Activated T-cell treated with anti-CD3 and anti-CD28 coated beads, Interleukin-2, amount 50 U/mL, for 1 hour (primary cell): ENCODE measurements around the gene GALNT10.

ENCODE experiments used
- DNase-seq: peaks from one replicate; pipeline ENCODE4 v3.0.0-alpha.2; 2020

Gene GALNT10

GRCh38 chr5:154269414-154269813 is 78.9 kb downstream of the GALNT10 start:
- DNase-seq, result no peak

- DNase-seq, result no peak
These were observed 80.9 kb downstream of the GALNT10 start for GRCh38 chr5:154271466-154271865.

GRCh38 chr5:154271936-154272514 is 81.5 kb downstream of the GALNT10 start:
- no peak for DNase-seq

GRCh38 chr5:154273028-154273617 is 82.6 kb downstream of the GALNT10 start:
- no peak for DNase-seq

GRCh38 chr5:154273963-154274827 is 83.7 kb downstream of the GALNT10 start:
- DNase-seq, result no peak

GRCh38 chr5:154274828-154275185 is 84.3 kb downstream of the GALNT10 start:
- DNase-seq, result no peak

GRCh38 chr5:154275566-154275965 is 85.0 kb downstream of the GALNT10 start:
- DNase-seq, result no peak

GRCh38 chr5:154276261-154276972 is 85.9 kb downstream of the GALNT10 start:
- no peak for DNase-seq

- DNase-seq, result no peak
These were observed 86.4 kb downstream of the GALNT10 start for GRCh38 chr5:154276973-154277331.

- DNase-seq, result no peak
These were observed 87.0 kb downstream of the GALNT10 start for GRCh38 chr5:154277499-154277898.

GRCh38 chr5:154278186-154278585 is 87.7 kb downstream of the GALNT10 start:
- no peak for DNase-seq

GRCh38 chr5:154278908-154279307 is 88.4 kb downstream of the GALNT10 start:
- DNase-seq, result no peak

GRCh38 chr5:154284433-154284832 is 93.9 kb downstream of the GALNT10 start:
- no peak for DNase-seq

GRCh38 chr5:154285661-154286408 is 95.3 kb downstream of the GALNT10 start:
- DNase-seq, result no peak

GRCh38 chr5:154286557-154286956 is 96.0 kb downstream of the GALNT10 start:
- DNase-seq, result no peak

- no peak for DNase-seq
These were observed 96.6 kb downstream of the GALNT10 start for GRCh38 chr5:154287136-154287535.

GRCh38 chr5:154288145-154288544 is 97.6 kb downstream of the GALNT10 start:
- no peak for DNase-seq

GRCh38 chr5:154291917-154292316 is 101.4 kb downstream of the GALNT10 start:
- DNase-seq, result no peak

GRCh38 chr5:154293219-154293618 is 102.7 kb downstream of the GALNT10 start:
- no peak for DNase-seq

- DNase-seq, result no peak
These were observed 105.0 kb downstream of the GALNT10 start for GRCh38 chr5:154295551-154295950.

- no peak for DNase-seq
These were observed 106.1 kb downstream of the GALNT10 start for GRCh38 chr5:154296525-154297159.

- DNase-seq, result no peak
These were observed 107.5 kb downstream of the GALNT10 start for GRCh38 chr5:154298065-154298464.
